ENCODE data around the gene TBXAS1. TPM values are rescaled to one million over a fixed set of nuclear protein-coding genes. Genes with fewer than 3 reads are reported as not detected.
"Not testable (repeated sequence)": the region's sequence is repeated elsewhere in the genome, so short reads cannot be mapped to it uniquely, and the experiment has no call there.

TBXAS1 gene
- polyA plus RNA-seq, 1 donor from 2014 or later, result 0.93 TPM

- H3K9me3 ChIP-seq (ENCODE audit: low read length), result no peaks in the 10 kb centered on the region
- H3K9ac ChIP-seq (ENCODE audit: low read length), result no peak overlapping the region
- H3K4me2 ChIP-seq (ENCODE audit: low read length), result no peak overlapping the region
- no peak overlapping the region for H2AFZ ChIP-seq (ENCODE audit: low read depth, low read length)
- H3K4me3 ChIP-seq (ENCODE audit: low read length), result no peak overlapping the region
- no peaks in the 10 kb centered on the region for H4K20me1 ChIP-seq (ENCODE audit: insufficient read depth)
- H3F3A ChIP-seq (ENCODE audit: insufficient read depth, low read length, poor library complexity, severe bottlenecking), result no peaks in the 10 kb centered on the region
- H3K79me2 ChIP-seq (replicated peaks; ENCODE audit: insufficient read depth, low read length), result no peaks in the 10 kb centered on the region
- no peaks in the 10 kb centered on the region for H3K27me3 ChIP-seq (ENCODE audit: insufficient read depth, low read depth, low read length)
- no peaks in the 10 kb centered on the region for H3K36me3 ChIP-seq (ENCODE audit: insufficient read depth, low read length)
- TF ChIP-seq REST (IDR thresholded peaks at IDR 0.05; ENCODE audit: borderline replicate concordance) (no peak), TAF1 (IDR thresholded peaks at IDR 0.05; ENCODE audit: low read depth) (no peak), MXI1 (conservative IDR thresholded peaks at IDR 0.05; ENCODE audit: poor library complexity, severe bottlenecking) (no peak), EP300 (conservative IDR thresholded peaks at IDR 0.05; ENCODE audit: poor library complexity, severe bottlenecking) (no peak), CTCF (IDR thresholded peaks at IDR 0.05; ENCODE audit: poor library complexity, severe bottlenecking) (no peak), EZH2 (IDR thresholded peaks at IDR 0.05; ENCODE audit: borderline replicate concordance, insufficient read depth, low read length, poor library complexity, severe bottlenecking) (no peak), RAD21 (conservative IDR thresholded peaks at IDR 0.05) (no peak), POLR2AphosphoS5 (IDR thresholded peaks at IDR 0.05) (no peak), SMC3 (conservative IDR thresholded peaks at IDR 0.05; ENCODE audit: poor library complexity) (no peak)
- H3K9me2 ChIP-seq (ENCODE audit: insufficient read depth, low read length), result no peaks in the 10 kb centered on the region
- H3K27ac ChIP-seq (ENCODE audit: low read length), result no peak overlapping the region
These were observed 1.9 kb downstream of the TBXAS1 start for GRCh38 chr7:139830782-139831501.

- H3K4me2 ChIP-seq (ENCODE audit: low read length); H4K20me1 ChIP-seq (ENCODE audit: insufficient read depth); H3F3A ChIP-seq (ENCODE audit: insufficient read depth, low read length, poor library complexity, severe bottlenecking); H3K27me3 ChIP-seq (ENCODE audit: insufficient read depth, low read depth, low read length); H3K79me2 ChIP-seq (replicated peaks; ENCODE audit: insufficient read depth, low read length); H3K4me3 ChIP-seq (ENCODE audit: low read length); H3K9me2 ChIP-seq (ENCODE audit: insufficient read depth, low read length); H3K27ac ChIP-seq (ENCODE audit: low read length); H3K9me3 ChIP-seq (ENCODE audit: low read length); H2AFZ ChIP-seq (ENCODE audit: low read depth, low read length); H3K36me3 ChIP-seq (ENCODE audit: insufficient read depth, low read length); H3K9ac ChIP-seq (ENCODE audit: low read length): not testable (repeated sequence)
These were observed 6.8 kb downstream of the TBXAS1 start for GRCh38 chr7:139835848-139836247.

DNA sequence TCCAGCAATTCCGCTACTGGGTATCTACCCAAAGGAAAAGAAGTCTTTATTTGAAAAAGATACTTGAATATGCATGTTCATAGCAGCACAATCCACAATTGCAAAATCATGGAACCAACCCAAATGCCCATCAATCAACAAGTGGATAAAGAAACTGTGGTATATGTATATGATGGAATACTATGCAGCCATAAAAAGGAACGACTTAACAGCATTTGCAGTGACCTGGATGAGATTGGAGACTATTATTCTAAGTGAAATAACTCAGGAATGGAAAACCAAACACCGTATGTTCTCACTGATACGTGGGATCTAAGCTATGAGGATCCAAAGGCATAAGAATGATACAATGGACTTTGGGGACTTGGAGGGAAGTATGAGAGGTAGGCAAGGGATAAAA is 8.2 kb downstream of the TBXAS1 start:
- H4K20me1 ChIP-seq (ENCODE audit: insufficient read depth); H2AFZ ChIP-seq (ENCODE audit: low read depth, low read length); H3K9ac ChIP-seq (ENCODE audit: low read length); H3K4me2 ChIP-seq (ENCODE audit: low read length); H3K9me2 ChIP-seq (ENCODE audit: insufficient read depth, low read length); H3K27ac ChIP-seq (ENCODE audit: low read length); H3K27me3 ChIP-seq (ENCODE audit: insufficient read depth, low read depth, low read length); H3K36me3 ChIP-seq (ENCODE audit: insufficient read depth, low read length); H3K9me3 ChIP-seq (ENCODE audit: low read length); H3F3A ChIP-seq (ENCODE audit: insufficient read depth, low read length, poor library complexity, severe bottlenecking); H3K4me3 ChIP-seq (ENCODE audit: low read length); H3K79me2 ChIP-seq (replicated peaks; ENCODE audit: insufficient read depth, low read length): not testable (repeated sequence)

All from neural cell (in vitro differentiated cells).